Ovary (tissue), 9 donors: ENCODE measurements around the gene MGA. TPM values are rescaled to one million over a fixed set of nuclear protein-coding genes. Genes with fewer than 3 reads are reported as not detected.

Experiments used
- DNase-seq, 5 donors: peaks; one replicate each; pipeline ENCODE4 v3.0.0-alpha.2; 2019 to 2020
- H3K27ac ChIP-seq, 2 donors: fragments of 200-600 bp; one replicate each; pipeline versions ENCODE4 v1.5.1 to v1.8.0; 2019 to 2022
- H3K27me3 ChIP-seq: fragments of 200-600 bp; one replicate; pipeline ENCODE4 v1.8.0; 2022
- H3K36me3 ChIP-seq: fragments of 200-600 bp; sonication (generic); one replicate; pipeline ENCODE4 v1.5.1; 2019
- H3K4me1 ChIP-seq: one replicate; pipeline ENCODE4 v1.8.1; 2013; ENCODE audit warnings: mild to moderate bottlenecking, moderate library complexity; ENCODE audit not compliant: insufficient read depth
- H3K4me3 ChIP-seq: fragments of 200-600 bp; sonication (generic); one replicate; pipeline ENCODE4 v1.5.1; 2017
- H3K9me3 ChIP-seq, 2 donors: fragments of 200-600 bp in 1 of 2; sonication (generic) in 1 of 2; one replicate each; pipeline versions ENCODE4 v1.5.1 to v1.8.1; 2013 to 2019; ENCODE audit warnings: mild to moderate bottlenecking in 1 of 2, moderate library complexity in 1 of 2
- CTCF ChIP-seq, 3 donors: fragments of 450-650 bp in 2 of 3; fragments of 200-600 bp in 1 of 3; IDR thresholded peaks; one replicate each; pipeline versions ENCODE4 v1.5.1 to v1.8.0; 2016 to 2022; ENCODE audit warnings: antibody characterized with exemption in 3 of 3, mild to moderate bottlenecking in 1 of 3
- EP300 ChIP-seq: sonication (generic); formaldehyde crosslinking; IDR thresholded peaks from one replicate; pipeline ENCODE4 v1.6.1; 2017; ENCODE audit warnings: antibody characterized with exemption
- POLR2A ChIP-seq: fragments of 450-650 bp; IDR thresholded peaks from one replicate; pipeline ENCODE4 v1.6.1; 2017; ENCODE audit warnings: antibody characterized with exemption, mild to moderate bottlenecking, moderate library complexity
- WGBS, 3 donors: extraction: QIAGEN DNeasy Blood & Tissue Kit in 1 of 3; methylation state at CpG; one replicate each; pipeline versions ENCODE4 v1.1.5 to v1.1.7; 2013 to 2017; 5-methylcytosine and 5-hydroxymethylcytosine counted together
- intact Hi-C, 4 donors: fragments of 100-400 bp; cut with DNase I; formaldehyde crosslinking; loops; one replicate each; pipeline versions ENCODE4 v1.11.0 to v1.15.1; 2022 to 2023
- polyA plus RNA-seq, 2 donors: library from polyadenylated mRNA; stranded (reverse); fragments of 200-250 nt in 1 of 2; fragments of 350-450 nt in 1 of 2; fragmentation: Illumina TruSeq in 1 of 2; extraction: RNeasy Lipid Tissue Mini Kit (QIAGEN cat#74804) in 1 of 2; gene quantifications; one replicate each; pipeline ENCODE4 v1.2.3, GENCODE V29; 2013 to 2014
- total RNA-seq, 7 donors: library from RNA; depleted of rRNA in 2 of 7; stranded (reverse); fragments of >200 nt in 2 of 7; fragmentation: NEBNext Ultra II Directional in 3 of 7; extraction: Animal tissue kit (Norgen Biotek cat#: 25700) in 3 of 7; gene quantifications; one replicate each; pipeline versions ENCODE4 v1.1.0 to v1.2.4, GENCODE V29; 2016 to 2023
- donor health status: DM: no; HTN: no; CAD: no; lungs with moderate emphysema.
- donor health status: DM: no; HTN: no; CAD: no.
- donor health status: Bipolar disorder and iron deficiency.
- donor health status: DM: yes; HTN: yes; CAD: no.
- donor health status: DM: no; HTN: no; CAD: no.
- donor health status: DM: yes; HTN: yes; CAD: no.

MGA gene
- total and polyA plus RNA-seq, 9 donors = 7.1 to 90.2 (median 60.9) TPM

- no peaks in the 10 kb centered on the region for H3K9me3 ChIP-seq
- H3K27me3 ChIP-seq = no peaks in the 10 kb centered on the region
- H3K27ac ChIP-seq = no peak overlapping the region
- no peaks in the 10 kb centered on the region for H3K36me3 ChIP-seq
- WGBS, 3 donors = 63 to 69% (median 68%) methylated on average over 12 of the region's 12 CpGs
- no peak for TF ChIP-seq EP300
- no peak for TF ChIP-seq POLR2A
- TF ChIP-seq CTCF (IDR thresholded peaks at IDR 0.05) = no peak
- no peaks in the 10 kb centered on the region for H3K4me1 ChIP-seq
- no peak for DNase-seq
- intact Hi-C loops = loop anchor here (2.0 to 10.0 kb wide), 6 partner anchors 37 to 255 kb away; partner anchors contain the start of genes TYRO3 (in 3 of the 4) and MAPKBP1 (in 1 of the 4)
- H3K4me3 ChIP-seq = no peak overlapping the region
Observed at GRCh38 chr15:41809526-41810220, 149.5 kb downstream of the MGA start.

GRCh38 chr15:41810651-41811431, 150.6 kb downstream of the MGA start:
- Histone ChIP-seq H3K4me1 (no peaks in the 10 kb centered on the region), H3K36me3 (no peaks in the 10 kb centered on the region), H3K9me3 (no peaks in the 10 kb centered on the region), H3K27me3 (no peaks in the 10 kb centered on the region), H3K4me3 (no peak overlapping the region), H3K27ac (no peak overlapping the region)
- 87 to 90% (median 89%) methylated on average over 5 of the region's 5 CpGs for WGBS, 3 donors
- intact Hi-C loops = loop anchor here (2.0 to 10.0 kb wide), 6 partner anchors 38 to 256 kb away; partner anchors contain the start of genes TYRO3 (in 3 of the 4) and MAPKBP1 (in 1 of the 4)
- TF ChIP-seq EP300 (no peak), CTCF (IDR thresholded peaks at IDR 0.05) (no peak), POLR2A (no peak)
- no peak for DNase-seq

- TF ChIP-seq EP300 = no peak
- no peak for TF ChIP-seq POLR2A
- TF ChIP-seq CTCF (IDR thresholded peaks at IDR 0.05) = peak; percentile 70 to 90 (median 89)
- intact Hi-C loops = loop anchor here (2.0 to 10.0 kb wide), 6 partner anchors 39 to 257 kb away; partner anchors contain the start of genes TYRO3 (in 3 of the 4) and MAPKBP1 (in 1 of the 4)
- Histone ChIP-seq H3K9me3 (no peaks in the 10 kb centered on the region), H3K27ac (no peak overlapping the region), H3K4me1 (no peaks in the 10 kb centered on the region), H3K4me3 (no peak overlapping the region), H3K27me3 (no peaks in the 10 kb centered on the region), H3K36me3 (no peaks in the 10 kb centered on the region)
- WGBS, 3 donors = 47 to 52% (median 47%) methylated on average over 18 of the region's 18 CpGs
- peak; percentile 75 to 92 (median 89) for DNase-seq
Observed at GRCh38 chr15:41811432-41812195, 151.4 kb downstream of the MGA start.

- 85 to 90% (median 87%) methylated on average over 11 of the region's 11 CpGs for WGBS, 3 donors
- H3K27ac ChIP-seq = no peak overlapping the region
- no peak for TF ChIP-seq EP300
- TF ChIP-seq CTCF (IDR thresholded peaks at IDR 0.05) = no peak
- no peak for TF ChIP-seq POLR2A
- H3K4me1 ChIP-seq = no peaks in the 10 kb centered on the region
- H3K27me3 ChIP-seq = no peaks in the 10 kb centered on the region
- no peak overlapping the region for H3K4me3 ChIP-seq
- H3K36me3 ChIP-seq = no peaks in the 10 kb centered on the region
- H3K9me3 ChIP-seq = no peaks in the 10 kb centered on the region
- no peak for DNase-seq
- intact Hi-C loops = loop anchor here in 3 of 4 donors (5.0 to 10.0 kb wide), 4 partner anchors 41 to 258 kb away; partner anchors contain the start of genes TYRO3 (in 3 of the 3) and MAPKBP1 (in 1 of the 3)
Observed at GRCh38 chr15:41812820-41813375, 152.7 kb downstream of the MGA start.
